ENCODE measurements around the gene KHK.

- TF ChIP-seq POLR2AphosphoS5 (IDR thresholded peaks at IDR 0.05; ENCODE audit: low read depth, low read length) (no peak), CTCF (IDR thresholded peaks at IDR 0.05; ENCODE audit: control extremely low read depth in 1 of 3, insufficient read depth in 1 of 3, low read depth in 1 of 3, low read length in 3 of 3) (no peak), SP1 (IDR thresholded peaks at IDR 0.05; ENCODE audit: low read depth, low read length) (no peak), CHD2 (IDR thresholded peaks at IDR 0.05; ENCODE audit: low read length) (no peak), FOSL1 (IDR thresholded peaks at IDR 0.05; ENCODE audit: insufficient read depth, low read depth, low read length) (no peak), BACH1 (IDR thresholded peaks at IDR 0.05; ENCODE audit: low read length) (no peak), RAD21 (IDR thresholded peaks at IDR 0.05 in 1 of 2, conservative IDR thresholded peaks at IDR 0.05 in 1 of 2; ENCODE audit: low read depth in 2 of 2, low read length in 2 of 2) (no peak), TBP (IDR thresholded peaks at IDR 0.05; ENCODE audit: low read depth, low read length) (no peak), TCF12 (IDR thresholded peaks at IDR 0.05; ENCODE audit: low read depth, low read length) (no peak), HDAC2 (IDR thresholded peaks at IDR 0.05; ENCODE audit: borderline replicate concordance in 1 of 2, low read depth in 2 of 2, low read length in 2 of 2) (no peak)
These were observed 46.8 kb downstream of the KHK start for GRCh38 chr2:27133195-27133875.
